Activated CD4-positive, alpha-beta T cell treated with anti-CD3 and anti-CD28 coated beads for 48 hours (primary cell): ENCODE data around the gene PDK2.
A peak's percentile ranks its signal among the peaks of the same experiment; 100 is the strongest.

Experiments used
- DNase-seq: peaks from one replicate; pipeline ENCODE4 v3.0.0-alpha.2; 2020

Gene PDK2

DNA sequence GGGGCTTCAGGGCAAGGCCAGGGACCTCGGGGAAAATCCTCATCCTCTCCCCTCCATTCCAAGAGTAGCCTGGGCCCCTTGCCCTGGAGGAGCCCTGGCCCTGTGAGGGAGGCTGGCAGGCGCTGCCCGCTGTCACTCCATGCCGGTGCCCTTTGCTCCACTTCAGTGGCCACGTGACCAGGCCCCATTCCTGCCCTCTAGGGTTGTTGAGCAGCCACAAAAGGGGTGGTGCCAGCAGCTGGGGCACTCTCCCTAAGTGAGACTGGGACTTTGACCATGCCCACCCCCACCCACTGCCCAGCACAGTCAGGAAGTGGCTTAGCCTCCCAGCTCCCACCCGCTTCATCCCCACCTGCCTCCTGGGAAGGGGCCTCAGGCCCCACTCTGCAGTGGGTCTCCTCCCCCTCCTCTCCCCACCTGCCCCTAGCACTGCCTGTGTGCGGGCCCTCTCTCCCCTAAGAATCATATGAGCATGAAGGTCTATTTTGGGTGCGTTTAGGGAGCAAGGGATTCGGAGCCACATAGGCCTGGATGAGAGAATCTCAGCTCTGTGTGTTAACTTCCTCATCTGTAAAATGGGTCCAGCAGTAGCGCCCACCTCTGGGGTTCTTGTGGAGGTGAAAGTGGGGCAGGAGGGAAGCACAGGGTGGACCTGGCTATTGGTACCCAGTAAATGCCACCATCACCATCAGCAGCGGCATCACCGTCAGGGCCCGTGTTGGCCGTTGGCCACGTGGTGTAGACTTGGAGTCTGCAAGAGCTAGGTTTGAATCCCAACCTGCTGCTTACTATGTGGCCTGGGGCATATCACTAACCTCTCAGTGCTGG lies 7.2 kb downstream of the PDK2 start:
- no peak for DNase-seq

DNA sequence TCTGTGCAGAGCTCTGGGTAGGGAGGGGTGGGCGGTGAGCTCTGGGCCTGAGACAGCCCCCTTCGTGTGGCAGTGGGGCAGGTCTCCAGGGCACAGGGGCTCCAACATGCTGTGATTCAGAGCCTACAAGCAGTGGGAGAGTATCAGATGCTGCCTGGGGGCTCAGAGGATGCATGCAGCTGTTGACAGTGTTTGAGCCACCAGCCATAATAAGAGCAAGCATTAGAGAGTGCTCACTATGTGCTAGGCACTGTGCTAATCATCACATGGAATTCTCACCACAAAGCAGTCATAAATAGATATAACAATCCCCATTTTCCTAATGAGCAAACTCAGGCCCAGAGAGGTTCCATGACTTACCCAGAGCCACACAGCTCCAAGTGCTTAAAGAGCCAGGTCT lies 8.1 kb downstream of the PDK2 start:
- no peak for DNase-seq

DNA sequence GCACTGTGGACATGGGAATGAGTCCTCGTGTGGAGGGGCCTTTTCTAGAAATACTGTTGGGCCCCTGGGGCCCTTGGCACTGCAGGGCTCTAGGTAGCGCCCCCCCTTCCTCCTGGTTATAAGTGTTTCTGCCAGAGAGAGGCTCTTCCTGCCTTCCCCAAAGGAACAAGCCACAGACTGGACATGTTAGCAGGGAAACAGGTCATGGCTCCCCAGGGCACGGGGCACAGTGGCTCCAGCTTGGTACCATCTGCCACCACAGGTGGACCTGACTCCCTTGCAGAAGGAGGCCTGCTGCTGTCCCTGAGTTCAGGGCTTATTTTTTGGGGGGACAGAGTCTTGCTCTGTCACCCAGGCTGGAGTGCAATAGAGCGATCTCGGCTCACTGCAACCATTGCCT lies 8.8 kb downstream of the PDK2 start:
- DNase-seq = no peak

DNA sequence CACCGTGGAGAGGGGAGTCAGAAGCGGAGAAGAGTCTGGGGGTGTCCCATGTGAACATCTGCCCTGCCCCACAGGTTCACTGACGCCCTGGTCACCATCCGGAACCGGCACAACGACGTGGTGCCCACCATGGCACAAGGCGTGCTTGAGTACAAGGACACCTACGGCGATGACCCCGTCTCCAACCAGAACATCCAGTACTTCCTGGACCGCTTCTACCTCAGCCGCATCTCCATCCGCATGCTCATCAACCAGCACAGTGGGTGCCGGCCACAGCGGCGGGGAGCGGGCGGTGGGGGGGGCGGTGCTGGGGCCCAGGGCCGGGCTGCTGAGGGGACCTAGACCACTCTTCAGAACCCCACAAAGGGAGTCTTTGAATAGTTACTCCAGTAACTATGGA lies 10.7 kb downstream of the PDK2 start:
- DNase-seq = no peak

DNA sequence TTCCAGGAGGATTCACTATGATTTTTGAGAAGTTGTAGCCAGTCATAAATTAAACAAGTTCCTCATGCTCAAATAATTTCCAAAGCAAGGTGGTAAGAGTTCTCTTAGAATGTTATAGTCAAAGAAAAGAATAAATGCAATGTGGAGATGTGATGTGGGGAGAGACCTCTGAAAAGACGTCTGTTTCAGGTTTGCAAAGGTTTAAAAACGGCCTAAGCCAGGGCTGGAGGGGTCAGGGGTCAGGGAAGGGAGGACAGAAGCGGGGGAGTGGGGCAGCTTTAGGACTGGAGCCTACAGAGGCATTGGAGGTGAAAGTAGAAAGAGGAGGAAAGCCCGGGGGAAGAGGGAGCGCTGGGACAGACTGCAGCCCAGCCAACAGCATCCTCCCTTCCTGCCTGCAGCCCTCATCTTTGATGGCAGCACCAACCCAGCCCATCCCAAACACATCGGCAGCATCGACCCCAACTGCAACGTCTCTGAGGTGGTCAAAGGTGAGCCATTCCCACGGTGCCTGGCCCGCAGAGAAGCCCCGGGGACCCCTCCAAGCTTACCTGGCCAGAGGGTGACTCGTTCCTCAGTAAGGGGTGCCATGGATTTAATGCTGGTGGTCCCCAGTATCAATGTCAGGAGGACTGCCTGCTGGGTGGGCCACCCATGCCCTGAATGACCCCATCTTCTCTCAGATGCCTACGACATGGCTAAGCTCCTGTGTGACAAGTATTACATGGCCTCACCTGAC lies 11.4 kb downstream of the PDK2 start:
- DNase-seq = no peak

DNA sequence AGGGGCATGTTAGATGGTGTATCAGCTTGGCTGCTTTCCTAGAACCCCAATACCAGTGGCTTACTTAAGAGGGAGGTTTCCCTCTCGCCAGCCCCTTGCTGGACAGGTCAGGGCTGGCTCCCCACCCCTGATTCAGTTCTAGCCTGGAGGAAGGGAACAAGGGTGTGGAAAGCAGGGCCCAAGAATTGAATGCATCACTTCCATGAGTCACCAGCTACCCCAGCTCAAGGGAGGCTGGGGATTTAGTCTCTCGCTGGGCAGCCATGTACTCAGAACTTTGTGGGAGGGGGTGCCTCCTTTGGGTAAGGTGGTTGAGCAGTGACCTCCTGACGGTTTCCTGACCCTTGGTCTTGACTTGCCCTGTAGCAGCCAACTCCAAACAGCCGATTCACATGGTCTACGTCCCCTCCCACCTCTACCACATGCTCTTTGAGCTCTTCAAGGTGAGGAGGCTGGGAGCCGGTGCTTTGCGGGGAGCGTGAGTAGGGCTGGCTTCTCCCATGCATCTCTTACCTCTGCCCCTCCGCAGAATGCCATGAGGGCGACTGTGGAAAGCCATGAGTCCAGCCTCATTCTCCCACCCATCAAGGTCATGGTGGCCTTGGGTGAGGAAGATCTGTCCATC lies 12.8 kb downstream of the PDK2 start:
- no peak for DNase-seq

DNA sequence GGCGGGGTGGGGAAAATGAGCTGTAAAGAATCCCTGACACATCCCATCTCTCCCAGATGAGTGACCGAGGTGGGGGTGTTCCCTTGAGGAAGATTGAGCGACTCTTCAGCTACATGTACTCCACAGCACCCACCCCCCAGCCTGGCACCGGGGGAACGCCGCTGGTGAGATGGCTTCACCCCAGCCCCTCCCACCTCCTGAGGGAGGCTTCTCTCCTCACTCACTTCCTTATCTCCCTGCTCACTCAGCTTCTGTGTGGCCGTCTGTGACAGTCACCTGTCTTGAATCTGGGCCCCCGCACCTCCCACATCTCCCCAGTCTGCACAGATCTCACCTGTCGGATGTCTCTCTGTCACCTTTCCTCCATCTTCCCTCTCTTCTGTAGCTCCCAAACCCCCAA lies 13.4 kb downstream of the PDK2 start:
- DNase-seq = no peak

DNA sequence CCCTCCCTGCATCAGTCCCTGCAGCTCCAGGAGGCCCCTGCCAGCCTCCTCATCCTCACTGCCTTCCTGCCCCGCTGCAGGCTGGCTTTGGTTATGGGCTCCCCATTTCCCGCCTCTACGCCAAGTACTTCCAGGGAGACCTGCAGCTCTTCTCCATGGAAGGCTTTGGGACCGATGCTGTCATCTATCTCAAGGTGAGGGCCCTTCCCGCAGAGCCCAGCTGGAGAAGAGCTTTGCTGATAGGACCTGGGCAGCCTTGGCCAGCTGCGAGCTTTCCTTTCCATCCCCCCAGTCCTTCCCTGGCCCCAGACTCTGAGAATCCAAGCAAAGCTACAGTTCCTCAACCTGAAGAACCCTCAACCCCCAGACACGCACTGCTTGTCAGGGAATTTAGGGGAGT lies 14.1 kb downstream of the PDK2 start:
- DNase-seq = no peak

DNA sequence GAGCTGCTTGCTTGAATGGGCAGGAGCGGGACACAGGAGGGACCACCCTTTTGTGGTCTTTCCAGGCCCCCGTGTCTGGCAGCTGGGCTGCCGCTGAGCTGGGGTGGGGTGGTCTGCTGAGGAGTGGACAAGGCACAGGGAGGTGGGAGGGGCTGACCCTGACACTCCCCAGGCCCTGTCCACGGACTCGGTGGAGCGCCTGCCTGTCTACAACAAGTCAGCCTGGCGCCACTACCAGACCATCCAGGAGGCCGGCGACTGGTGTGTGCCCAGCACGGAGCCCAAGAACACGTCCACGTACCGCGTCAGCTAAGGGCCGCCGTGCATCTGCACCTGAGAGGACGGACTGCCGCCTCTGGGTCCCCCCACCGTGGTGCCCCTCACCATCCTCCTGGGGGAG lies 14.6 kb downstream of the PDK2 start:
- no peak for DNase-seq

DNA sequence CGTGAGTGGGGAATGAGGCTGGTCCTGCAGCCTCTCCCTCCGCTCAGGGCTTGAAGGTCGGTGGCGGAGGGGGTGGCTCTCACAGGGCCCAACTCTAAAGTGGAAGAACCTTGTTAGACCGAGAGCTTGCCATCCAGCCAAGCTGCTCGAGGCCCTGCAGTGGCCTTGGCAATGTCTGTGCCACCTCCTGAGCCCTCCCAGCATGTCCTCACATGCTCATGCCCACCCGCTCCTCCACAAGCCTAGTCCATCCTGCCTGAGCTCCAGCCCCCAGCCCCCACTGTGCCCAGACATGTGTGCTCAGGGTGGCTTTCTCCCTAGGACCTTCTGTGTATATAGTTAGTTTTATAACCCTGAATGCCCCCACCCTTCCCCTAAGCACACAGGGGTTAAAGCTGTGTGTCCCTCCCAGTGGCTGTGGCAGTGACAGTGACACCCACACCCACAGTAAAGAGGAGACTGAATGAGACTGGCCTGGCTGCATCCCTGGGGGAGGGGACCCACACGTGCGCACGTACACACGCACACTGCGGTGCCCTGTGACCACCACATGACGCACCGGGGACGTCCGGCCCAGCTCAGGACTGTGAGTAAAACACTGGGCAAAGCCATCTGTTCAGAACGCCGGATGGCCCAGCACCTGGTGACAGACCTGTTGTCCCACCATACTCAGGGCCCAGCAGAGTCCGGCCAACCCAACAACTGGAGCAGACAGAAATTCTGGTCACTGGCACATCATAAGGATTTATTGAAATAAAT lies 15.6 kb downstream of the PDK2 start:
- DNase-seq = no peak

DNA sequence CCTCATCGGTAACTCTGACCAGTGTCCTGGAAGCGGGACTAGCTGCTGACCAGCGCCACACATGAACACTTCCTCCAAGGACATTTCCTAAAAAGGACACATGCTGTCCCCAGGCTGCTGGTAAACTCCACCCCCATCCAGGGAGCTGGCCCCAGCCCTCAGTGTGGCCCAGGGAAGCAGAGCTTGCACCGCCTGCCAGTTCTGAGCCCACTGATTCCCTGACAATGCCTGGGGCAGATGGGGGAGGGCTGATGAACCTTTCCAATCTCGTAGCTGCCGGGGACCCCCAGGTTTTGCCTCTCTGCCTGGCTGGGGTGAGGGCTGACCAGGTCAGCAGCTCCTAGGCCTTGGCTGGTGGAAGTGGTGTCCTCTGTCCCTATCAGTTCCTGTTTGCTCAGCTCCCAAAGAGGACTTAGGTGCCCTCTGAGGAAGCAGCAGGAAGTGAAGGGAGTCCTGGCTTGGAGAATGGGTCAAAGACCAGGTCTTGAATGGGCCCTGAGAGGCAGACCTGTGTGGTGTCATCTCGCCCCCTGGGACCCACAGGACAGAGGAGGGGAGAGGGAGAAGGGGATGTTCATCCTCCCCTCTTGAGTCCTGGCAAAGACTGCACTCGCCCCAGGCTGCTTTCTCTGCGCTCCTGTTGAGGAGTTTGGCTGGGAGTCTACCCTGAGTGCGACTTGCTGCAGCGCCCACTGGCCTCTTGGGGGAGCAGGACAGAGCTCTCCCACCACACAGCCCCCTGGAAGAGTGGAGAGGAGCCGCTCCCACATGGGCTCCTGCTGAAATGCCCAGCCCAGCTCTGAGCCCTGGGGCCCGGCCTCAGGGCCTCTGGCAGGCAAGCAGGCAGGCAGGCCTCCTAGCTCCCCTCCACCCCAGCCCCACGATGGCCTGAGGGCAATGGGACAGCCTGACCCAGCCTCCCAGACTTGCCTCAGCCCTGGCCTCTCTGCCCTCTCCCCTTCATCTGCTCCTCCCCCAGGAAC lies 16.8 kb downstream of the PDK2 start:
- no peak for DNase-seq

DNA sequence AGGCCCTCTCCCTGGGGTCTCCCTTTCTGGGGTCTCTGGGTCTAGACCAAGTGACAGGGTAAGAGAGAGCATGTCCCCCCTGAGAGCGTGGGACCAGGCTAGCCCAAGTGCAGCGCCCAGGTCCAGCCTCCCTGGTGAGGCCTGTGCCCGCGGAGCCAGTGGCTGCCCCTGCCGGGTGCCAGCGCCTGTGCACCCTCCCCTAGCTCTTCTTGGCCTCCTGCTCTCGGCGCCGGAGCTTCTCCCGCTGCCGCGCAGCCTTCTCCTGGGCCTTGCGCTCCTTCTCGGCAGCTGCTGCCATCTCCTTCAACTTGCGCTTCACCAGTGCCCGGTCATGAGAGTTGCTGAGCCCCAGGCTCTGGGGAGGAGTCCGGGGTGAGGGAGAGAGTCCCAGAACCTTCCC lies 17.5 kb downstream of the PDK2 start:
- no peak for DNase-seq

DNA sequence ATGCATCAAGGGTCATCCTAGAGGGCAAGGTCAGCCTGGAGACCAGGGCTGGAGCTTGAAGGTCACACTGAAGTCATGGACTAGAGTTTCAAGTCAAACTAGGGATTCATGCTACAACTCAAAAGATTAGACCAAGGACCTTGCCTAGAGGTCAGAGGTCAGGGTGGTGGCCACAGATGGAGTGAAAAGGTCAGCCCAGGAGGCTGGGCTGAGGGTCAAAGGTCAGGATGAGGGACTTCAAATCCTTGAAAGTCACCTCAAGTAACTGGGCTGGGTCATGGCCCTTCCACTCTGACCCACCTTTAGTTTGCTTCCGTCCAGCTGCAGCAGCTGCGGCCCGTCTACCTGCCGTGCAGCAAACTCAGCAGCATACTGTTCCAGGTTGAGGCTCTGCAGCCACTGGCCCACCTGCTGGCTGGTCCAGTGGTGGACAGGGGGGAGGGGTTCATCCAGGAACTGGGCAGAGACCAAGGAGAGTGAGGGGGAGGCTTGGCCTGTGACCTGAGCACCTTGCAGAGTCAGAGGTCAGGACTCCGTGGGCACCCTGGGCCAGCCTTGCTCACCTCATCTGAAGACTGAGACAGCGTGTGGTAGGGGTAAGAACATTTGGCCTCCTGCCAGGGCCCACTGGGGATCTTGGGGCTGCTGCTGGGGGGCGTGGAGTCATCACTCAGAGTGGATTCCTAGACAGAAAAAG lies 18.6 kb downstream of the PDK2 start:
- no peak for DNase-seq

DNA sequence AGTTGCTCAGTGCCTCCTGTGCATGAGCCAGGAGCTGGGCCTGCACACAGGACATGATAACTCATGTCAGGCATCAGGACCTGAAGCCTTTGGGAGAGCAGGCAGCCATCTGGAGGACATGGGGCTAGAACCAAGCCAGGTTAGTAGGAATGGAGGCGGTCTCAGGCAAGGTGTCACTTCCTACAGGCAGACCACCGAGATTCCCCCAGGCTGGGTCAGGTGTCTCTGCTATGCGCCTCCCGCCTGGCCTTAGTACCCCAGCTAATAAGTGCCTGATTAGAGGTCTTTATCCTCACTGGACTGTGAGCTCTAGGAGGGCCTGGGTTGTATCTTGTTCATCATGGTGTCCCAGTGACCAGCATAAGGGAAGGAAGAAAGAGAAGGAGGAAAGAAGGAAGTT lies 19.2 kb downstream of the PDK2 start:
- DNase-seq = no peak

DNA sequence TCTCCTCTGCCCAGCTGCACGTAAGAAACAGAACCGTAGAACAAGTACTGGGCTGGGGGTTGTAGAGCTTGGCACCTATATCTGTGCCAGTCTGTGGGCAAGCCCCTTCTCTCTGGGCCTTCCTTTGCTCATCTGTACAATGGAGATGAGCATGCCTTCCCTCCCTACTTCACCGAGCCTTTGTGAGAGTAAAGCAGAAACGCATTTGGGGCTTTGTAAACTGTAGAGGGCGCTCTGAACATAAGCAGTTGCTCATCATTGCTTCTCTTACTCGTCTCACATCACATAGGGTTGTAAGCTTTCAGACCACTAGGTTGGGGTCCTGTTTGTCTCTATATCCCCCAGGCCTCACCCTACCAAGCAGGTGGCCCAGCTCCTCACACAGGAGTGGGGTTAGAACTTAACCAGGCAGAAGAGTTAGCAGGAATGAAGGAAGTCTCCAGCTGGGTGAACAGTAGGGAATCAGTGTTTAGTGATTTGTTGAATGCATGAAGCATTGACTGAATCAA lies 19.8 kb downstream of the PDK2 start:
- peak; percentile 63 for DNase-seq

DNA sequence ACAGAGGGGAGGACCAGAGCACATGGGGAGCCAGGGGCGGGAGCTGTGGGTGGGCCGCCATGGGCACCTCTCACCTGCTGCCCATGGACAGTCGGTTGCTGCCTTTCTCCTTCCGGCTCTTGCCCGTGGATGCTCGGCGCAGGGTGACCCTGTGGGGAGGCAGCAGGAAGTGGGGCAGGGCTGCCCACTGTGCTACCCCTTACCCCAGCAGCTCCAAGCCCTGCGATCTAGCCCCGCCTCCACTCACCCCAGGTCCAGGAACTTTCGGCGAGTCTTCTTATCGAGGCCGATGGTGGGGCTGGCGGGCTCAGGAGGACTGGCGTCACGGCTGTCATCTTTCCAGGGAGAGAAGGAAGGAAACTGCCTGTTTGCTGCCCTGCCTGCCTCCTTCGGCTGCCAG lies 20.6 kb downstream of the PDK2 start:
- DNase-seq = no peak

DNA sequence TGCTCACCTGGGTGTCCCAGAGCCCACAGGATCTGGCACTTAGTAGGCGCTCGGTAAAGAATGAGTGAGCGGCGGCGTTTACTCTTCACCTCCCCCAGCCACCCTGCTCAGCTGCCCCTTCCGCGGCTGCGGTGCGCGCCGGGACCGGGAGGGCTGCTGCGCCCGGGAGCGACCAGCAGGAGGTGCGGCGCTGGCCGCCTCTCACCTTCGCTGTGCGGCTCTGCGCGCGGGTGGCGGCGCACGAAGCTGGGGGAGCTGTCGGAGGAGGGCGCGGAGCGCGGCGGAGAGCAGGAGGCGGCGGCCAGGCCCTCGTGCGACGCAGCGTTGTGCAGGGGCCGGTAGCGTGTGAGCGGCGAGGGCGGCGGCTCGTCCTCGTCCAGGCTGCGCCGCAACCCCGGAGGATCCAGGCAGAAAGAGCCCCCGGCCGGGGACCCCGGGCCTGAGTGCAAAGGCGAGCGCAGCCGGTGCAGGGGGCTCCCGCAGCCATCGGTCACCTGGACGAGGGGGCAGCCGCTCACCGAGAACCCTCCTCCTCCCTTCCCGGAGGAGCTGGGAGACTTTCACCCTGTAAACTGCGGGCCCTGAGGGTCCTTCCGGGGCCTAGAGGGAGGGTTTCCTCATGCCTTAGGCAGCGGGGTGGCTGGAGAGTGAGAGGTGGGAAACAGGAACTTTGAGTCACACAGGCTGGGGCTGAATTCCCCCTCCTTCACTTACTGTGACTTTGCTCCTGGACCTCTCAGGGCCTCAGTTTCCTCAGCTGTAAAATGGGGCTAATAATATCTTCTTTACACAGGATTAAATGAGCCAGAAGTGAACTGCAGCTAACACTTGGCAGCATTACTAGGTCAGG lies 22.3 kb downstream of the PDK2 start:
- peak; percentile 77 for DNase-seq

DNA sequence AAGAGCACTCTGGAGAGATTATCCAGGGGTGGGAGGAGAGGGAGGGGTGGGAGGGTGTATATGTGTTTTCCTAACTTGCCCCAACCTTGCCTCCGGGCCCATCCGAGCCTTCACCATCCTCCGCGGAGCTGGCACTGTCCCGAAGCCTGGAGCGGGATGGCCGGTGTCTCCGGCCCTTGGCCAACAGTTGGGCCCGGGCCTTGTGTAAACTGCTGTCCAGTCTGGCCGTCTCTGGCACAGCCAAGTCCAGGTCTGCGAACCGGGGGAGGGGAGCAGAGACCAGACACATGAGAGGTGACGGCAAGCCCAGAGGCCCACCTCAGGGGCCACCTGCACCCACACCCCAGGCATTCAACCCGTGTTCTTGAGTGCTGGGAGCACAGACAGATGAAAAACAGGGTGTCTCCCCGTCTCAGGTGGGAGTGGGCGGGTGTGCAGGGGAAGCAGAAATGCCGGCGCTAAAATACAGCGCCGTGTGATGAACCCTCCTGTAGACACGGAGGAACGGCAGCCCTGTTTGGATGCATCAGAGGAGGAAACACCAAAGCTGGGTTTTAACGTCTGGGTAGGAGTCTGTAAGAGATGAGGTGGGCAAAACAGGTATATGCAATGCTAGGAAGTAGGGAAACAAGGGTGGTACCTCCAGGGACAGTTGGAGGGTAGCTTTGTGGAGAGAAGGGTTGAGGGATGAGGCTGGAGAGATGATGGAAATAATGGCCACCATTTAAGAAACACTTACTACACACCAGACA lies 23.1 kb downstream of the PDK2 start:
- DNase-seq = no peak

DNA sequence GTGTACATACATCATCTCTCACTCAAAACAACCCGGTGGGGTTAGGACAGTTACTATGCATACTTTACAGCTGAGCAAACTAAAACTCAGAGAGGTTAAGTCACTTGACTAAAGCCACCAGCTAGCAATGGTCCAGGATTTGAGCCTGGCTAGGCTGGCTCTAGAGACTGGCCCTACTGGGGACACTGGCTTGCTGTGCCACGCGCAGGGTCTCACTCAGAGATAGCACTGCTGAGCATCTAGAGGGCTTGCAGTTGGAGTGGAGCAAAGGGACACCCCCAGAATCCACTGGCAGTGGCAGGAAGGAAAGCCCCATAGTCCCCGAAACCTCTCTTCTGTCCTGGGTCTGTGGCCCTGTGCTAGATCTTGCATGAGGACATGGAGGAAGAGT lies 23.7 kb downstream of the PDK2 start:
- DNase-seq = no peak
